Cortex of kidney (tissue), 1 donor: ENCODE measurements around the gene CLCN5.
"Not testable (repeated sequence)": the region's sequence is repeated elsewhere in the genome, so short reads cannot be mapped to it uniquely, and the experiment has no call there.

Source experiments
- DNase-seq: peaks from one replicate; lab custom pipeline; 2025; lab: John Stamatoyannopoulos, UW

CLCN5 gene

GRCh38 chrX:49995795-49996455, 73.5 kb downstream of the CLCN5 start:
- DNase-seq: no peak

GRCh38 chrX:49996474-49996873, 74.1 kb downstream of the CLCN5 start:
- DNase-seq: no peak

- no peak for DNase-seq
These were observed 76.7 kb downstream of the CLCN5 start for GRCh38 chrX:49999087-49999486.

GRCh38 chrX:50000937-50001542, 78.6 kb downstream of the CLCN5 start:
- DNase-seq: no peak

GRCh38 chrX:50002067-50002714, 79.8 kb downstream of the CLCN5 start:
- no peak for DNase-seq

- no peak for DNase-seq
These were observed 81.1 kb downstream of the CLCN5 start for GRCh38 chrX:50003467-50003866.

- no peak for DNase-seq
These were observed 81.5 kb downstream of the CLCN5 start for GRCh38 chrX:50003927-50004326.

- DNase-seq: not testable (repeated sequence)
These were observed 103.2 kb downstream of the CLCN5 start for GRCh38 chrX:50025591-50025990.

GRCh38 chrX:50035126-50035525, 112.7 kb downstream of the CLCN5 start:
- no peak for DNase-seq

- DNase-seq: no peak
These were observed 114.0 kb downstream of the CLCN5 start for GRCh38 chrX:50036426-50036825.

- no peak for DNase-seq
These were observed 123.4 kb downstream of the CLCN5 start for GRCh38 chrX:50045823-50046222.

- no peak for DNase-seq
These were observed 126.8 kb downstream of the CLCN5 start for GRCh38 chrX:50049228-50049627.

GRCh38 chrX:50054147-50054546, 131.8 kb downstream of the CLCN5 start:
- DNase-seq: no peak

- DNase-seq: no peak
These were observed 144.0 kb downstream of the CLCN5 start for GRCh38 chrX:50066318-50066937.

- DNase-seq: no peak
These were observed 145.3 kb downstream of the CLCN5 start for GRCh38 chrX:50067435-50068284.

- DNase-seq: no peak
These were observed 145.8 kb downstream of the CLCN5 start for GRCh38 chrX:50068285-50068563.

GRCh38 chrX:50068893-50069292, 146.5 kb downstream of the CLCN5 start:
- no peak for DNase-seq

GRCh38 chrX:50071494-50071893, 149.1 kb downstream of the CLCN5 start:
- no peak for DNase-seq

- DNase-seq: no peak
These were observed 149.7 kb downstream of the CLCN5 start for GRCh38 chrX:50072110-50072509.

GRCh38 chrX:50073601-50074000, 151.2 kb downstream of the CLCN5 start:
- DNase-seq: no peak

GRCh38 chrX:50075630-50076339, 153.4 kb downstream of the CLCN5 start:
- no peak for DNase-seq
